Measurements from ENCODE around the gene ELP4. TPM values are rescaled to one million over a fixed set of nuclear protein-coding genes. Genes with fewer than 3 reads are reported as not detected.
"Not testable (repeated sequence)": the region's sequence is repeated elsewhere in the genome, so short reads cannot be mapped to it uniquely, and the experiment has no call there.

The ELP4 gene
- total RNA-seq, 1 donor from 2014 or later: 19.5 TPM

DNA sequence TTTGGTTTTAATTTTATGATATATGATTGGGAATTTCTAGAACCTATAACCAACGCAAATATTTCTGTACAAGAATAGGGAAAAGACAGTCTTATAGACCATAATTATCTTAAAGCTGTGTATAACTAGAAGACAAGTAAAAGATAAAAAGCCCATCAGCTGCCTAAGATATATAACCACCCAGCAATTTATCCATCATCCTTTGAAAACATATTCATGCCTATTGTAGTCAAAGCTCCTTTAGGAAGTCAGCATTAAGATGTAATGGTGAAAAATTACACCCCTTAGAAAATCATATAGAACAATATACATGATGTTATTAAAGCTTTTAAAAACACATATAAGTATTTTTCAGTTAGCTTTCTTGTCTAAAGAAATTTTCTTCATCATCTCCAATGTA is 46.4 kb downstream of the ELP4 start:
- Mint-ChIP-seq H3K9me3 (peaks cover 3% of the 10 kb centered on the region), H3K27me3 (ENCODE audit: low read depth) (no peaks in the 10 kb centered on the region), H3K27ac (no peak overlapping the region), H3K4me3 (no peak overlapping the region), H3K4me1 (no peaks in the 10 kb centered on the region), H3K36me3 (peaks cover 8% of the 10 kb centered on the region)
- TF ChIP-seq CTCF (IDR thresholded peaks at IDR 0.05; ENCODE audit: unreplicated experiment): no peak
- DNase-seq (ENCODE audit: low spot score in 2 of 2, unreplicated experiment in 2 of 2): no peak

- peaks cover 4% of the 10 kb centered on the region for H3K36me3 Mint-ChIP-seq
- no peaks in the 10 kb centered on the region for H3K4me1 Mint-ChIP-seq
- H3K27ac Mint-ChIP-seq: no peak overlapping the region
- no peak for TF ChIP-seq CTCF (IDR thresholded peaks at IDR 0.05; ENCODE audit: unreplicated experiment)
- no peaks in the 10 kb centered on the region for H3K27me3 Mint-ChIP-seq (ENCODE audit: low read depth)
- no peak for DNase-seq (ENCODE audit: low spot score in 2 of 2, unreplicated experiment in 2 of 2)
- no peak overlapping the region for H3K4me3 Mint-ChIP-seq
- no peaks in the 10 kb centered on the region for H3K9me3 Mint-ChIP-seq
Observed at GRCh38 chr11:31558001-31558400, 48.4 kb downstream of the ELP4 start.

GRCh38 chr11:31560842-31561476 is 51.4 kb downstream of the ELP4 start:
- no peak overlapping the region for H3K27ac Mint-ChIP-seq

DNA sequence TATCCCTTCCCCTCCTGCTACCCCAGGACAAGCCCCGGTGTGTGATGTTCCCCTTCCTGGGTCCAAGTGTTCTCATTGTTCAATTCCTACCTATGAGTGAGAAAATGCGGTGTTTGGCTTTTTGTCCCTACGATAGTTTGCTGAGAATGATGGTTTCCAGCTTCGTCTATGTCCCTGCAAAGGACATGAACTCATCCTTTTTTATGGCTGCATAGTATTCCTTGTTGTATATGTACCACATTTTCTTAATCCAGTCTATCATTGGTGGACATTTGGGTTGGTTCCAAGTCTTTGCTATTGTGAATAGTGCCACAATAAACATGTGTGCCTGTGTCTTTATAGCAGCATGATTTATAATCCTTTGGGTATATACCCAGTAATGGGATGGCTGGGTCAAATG is 55.0 kb downstream of the ELP4 start:
- H3K27me3 Mint-ChIP-seq (ENCODE audit: low read depth): not testable (repeated sequence)

More at GRCh38 chr11:31560842-31561476, 51.4 kb downstream of the ELP4 start:
- peaks cover 4% of the 10 kb centered on the region for H3K9me3 Mint-ChIP-seq
- no peak for DNase-seq (ENCODE audit: low spot score in 2 of 2, unreplicated experiment in 2 of 2)
- no peak overlapping the region for H3K4me3 Mint-ChIP-seq
- peaks cover 2% of the 10 kb centered on the region for H3K36me3 Mint-ChIP-seq
- TF ChIP-seq CTCF (IDR thresholded peaks at IDR 0.05; ENCODE audit: unreplicated experiment): no peak
- no peaks in the 10 kb centered on the region for H3K27me3 Mint-ChIP-seq (ENCODE audit: low read depth)
- H3K4me1 Mint-ChIP-seq: no peaks in the 10 kb centered on the region

GRCh38 chr11:31574133-31574532 is 64.6 kb downstream of the ELP4 start:
- H3K27ac Mint-ChIP-seq; H3K4me1 Mint-ChIP-seq; H3K27me3 Mint-ChIP-seq (ENCODE audit: low read depth); H3K4me3 Mint-ChIP-seq; DNase-seq (ENCODE audit: low spot score in 2 of 2, unreplicated experiment in 2 of 2): not testable (repeated sequence)
- H3K36me3 Mint-ChIP-seq: peaks cover 38% of the 10 kb centered on the region
- H3K9me3 Mint-ChIP-seq: peaks cover 61% of the 10 kb centered on the region

More for the DNA sequence above, 55.0 kb downstream of the ELP4 start:
- H3K4me3 Mint-ChIP-seq; H3K4me1 Mint-ChIP-seq; DNase-seq (ENCODE audit: low spot score in 2 of 2, unreplicated experiment in 2 of 2); H3K27ac Mint-ChIP-seq: not testable (repeated sequence)
- Mint-ChIP-seq H3K9me3 (peaks cover 18% of the 10 kb centered on the region), H3K36me3 (peaks cover 20% of the 10 kb centered on the region)

GRCh38 chr11:31575764-31576163 is 66.2 kb downstream of the ELP4 start:
- Mint-ChIP-seq H3K9me3 (peaks cover 50% of the 10 kb centered on the region), H3K36me3 (peaks cover 30% of the 10 kb centered on the region)
- not testable (repeated sequence) for H3K27ac Mint-ChIP-seq; H3K4me1 Mint-ChIP-seq; H3K4me3 Mint-ChIP-seq; DNase-seq (ENCODE audit: low spot score in 2 of 2, unreplicated experiment in 2 of 2); H3K27me3 Mint-ChIP-seq (ENCODE audit: low read depth)

- H3K4me3 Mint-ChIP-seq; DNase-seq (ENCODE audit: low spot score in 2 of 2, unreplicated experiment in 2 of 2); H3K27me3 Mint-ChIP-seq (ENCODE audit: low read depth); H3K4me1 Mint-ChIP-seq; H3K27ac Mint-ChIP-seq: not testable (repeated sequence)
- Mint-ChIP-seq H3K36me3 (peaks cover 19% of the 10 kb centered on the region), H3K9me3 (peaks cover 41% of the 10 kb centered on the region)
Observed at GRCh38 chr11:31579412-31579811, 69.8 kb downstream of the ELP4 start.

DNA sequence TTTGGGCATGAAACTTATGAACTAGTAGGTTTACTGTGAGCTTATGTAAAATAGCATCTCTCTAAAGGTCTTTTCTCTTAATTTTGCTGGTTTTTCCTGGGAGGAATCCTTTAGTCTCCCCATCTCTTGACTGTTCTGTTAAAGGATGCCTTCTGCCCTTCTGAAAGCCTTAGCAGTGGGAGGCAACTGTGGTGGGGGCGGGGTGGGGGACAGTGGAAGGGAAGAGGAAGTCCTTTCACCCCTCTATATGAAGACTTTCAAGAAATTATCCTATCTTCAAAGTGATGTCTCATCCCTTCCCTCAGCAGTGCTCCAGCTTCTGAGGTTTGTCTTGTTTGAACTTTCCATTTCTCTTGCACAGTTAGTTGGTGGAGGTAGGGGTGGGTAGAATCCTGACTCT is 73.1 kb downstream of the ELP4 start:
- TF ChIP-seq CTCF (IDR thresholded peaks at IDR 0.05; ENCODE audit: unreplicated experiment): no peak
- no peak overlapping the region for H3K4me3 Mint-ChIP-seq
- peaks cover 14% of the 10 kb centered on the region for H3K9me3 Mint-ChIP-seq
- H3K27ac Mint-ChIP-seq: no peak overlapping the region
- DNase-seq (ENCODE audit: low spot score in 2 of 2, unreplicated experiment in 2 of 2): no peak
- no peaks in the 10 kb centered on the region for H3K4me1 Mint-ChIP-seq
- no peaks in the 10 kb centered on the region for H3K27me3 Mint-ChIP-seq (ENCODE audit: low read depth)
- H3K36me3 Mint-ChIP-seq: peaks cover 3% of the 10 kb centered on the region
